GM19239 (cell line): Measurements from ENCODE around the gene SSC5D.
A peak's percentile ranks its signal among the peaks of the same experiment; 100 is the strongest.
"Not testable (repeated sequence)": the region's sequence is repeated elsewhere in the genome, so short reads cannot be mapped to it uniquely, and the experiment has no call there.

Experiments used
- DNase-seq: peaks from one replicate; pipeline ENCODE4 v3.0.0; 2011; ENCODE audit warnings: low spot score; ENCODE audit not compliant: insufficient read length
- FAIRE-seq: peaks from 2 replicates; lab custom pipeline; 2011; peaks lifted over from hg19 to GRCh38; lab: Jason Lieb, UNC

SSC5D gene

DNA sequence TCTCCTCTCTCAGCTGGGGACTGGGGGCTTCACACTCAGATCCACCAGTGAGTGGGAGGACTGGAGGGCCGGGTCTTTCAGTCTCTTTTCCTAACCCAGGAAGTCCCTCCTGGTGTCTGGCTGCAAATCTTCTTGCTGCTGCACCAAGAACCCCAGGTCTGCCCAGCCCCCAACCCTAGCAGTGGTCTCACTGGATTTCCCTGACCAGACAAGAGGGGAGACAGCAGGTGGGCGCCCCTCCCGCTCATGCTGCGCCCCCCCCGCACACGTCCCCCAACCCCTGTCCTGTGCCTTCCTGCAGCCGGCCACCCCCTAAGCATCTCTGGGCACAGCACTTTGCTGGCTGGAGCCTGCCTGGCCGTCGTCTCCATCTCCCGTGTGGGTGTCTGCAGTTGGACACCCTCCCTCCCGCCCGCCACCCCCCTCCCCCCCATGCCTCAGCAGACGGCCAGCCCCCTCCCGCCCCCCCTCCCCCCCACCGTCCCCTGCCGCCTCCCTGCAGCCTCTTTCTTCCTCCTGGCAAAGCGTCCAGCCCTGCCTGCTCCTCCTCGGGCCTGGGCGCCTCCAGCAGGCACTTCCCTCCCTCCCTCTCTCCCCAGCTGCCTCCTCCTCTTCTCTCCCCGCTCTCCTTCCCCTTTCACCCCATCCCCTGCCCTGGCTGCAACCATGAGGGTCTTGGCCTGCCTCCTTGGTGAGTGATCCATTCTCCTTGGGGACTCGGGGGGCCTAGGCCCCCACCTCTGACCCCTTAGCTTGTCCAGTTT, at the start of gene SSC5D:
TSS of gene SSC5D (plus strand) at position 513 of the 764 bp plus-strand sequence. CDS start at position 667, 154 bp downstream.
- FAIRE-seq = no peak

DNA sequence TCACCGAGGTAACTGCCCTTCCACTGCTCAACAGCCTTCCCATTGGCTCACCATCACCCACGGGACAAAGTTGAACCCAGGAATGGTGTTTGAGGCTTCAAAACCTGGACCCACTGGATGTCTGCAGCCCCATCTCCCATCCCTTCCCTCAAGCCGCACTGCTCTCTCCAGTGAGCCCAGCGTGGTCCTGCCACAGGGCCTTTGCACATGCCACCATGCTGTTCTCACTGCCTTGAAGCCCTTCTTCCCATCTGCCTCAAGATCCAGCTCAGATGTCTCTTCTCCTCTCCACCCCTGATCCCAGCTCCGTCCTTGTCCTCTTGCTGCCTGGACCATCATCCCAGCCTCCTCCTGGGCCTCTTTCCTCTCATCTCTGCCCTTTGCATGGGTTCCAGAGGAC, 49.2 kb upstream of the SSC5D start:
- FAIRE-seq = no peak
- no peak for DNase-seq

More for the DNA sequence above, at the start of gene SSC5D:
- DNase-seq = no peak

DNA sequence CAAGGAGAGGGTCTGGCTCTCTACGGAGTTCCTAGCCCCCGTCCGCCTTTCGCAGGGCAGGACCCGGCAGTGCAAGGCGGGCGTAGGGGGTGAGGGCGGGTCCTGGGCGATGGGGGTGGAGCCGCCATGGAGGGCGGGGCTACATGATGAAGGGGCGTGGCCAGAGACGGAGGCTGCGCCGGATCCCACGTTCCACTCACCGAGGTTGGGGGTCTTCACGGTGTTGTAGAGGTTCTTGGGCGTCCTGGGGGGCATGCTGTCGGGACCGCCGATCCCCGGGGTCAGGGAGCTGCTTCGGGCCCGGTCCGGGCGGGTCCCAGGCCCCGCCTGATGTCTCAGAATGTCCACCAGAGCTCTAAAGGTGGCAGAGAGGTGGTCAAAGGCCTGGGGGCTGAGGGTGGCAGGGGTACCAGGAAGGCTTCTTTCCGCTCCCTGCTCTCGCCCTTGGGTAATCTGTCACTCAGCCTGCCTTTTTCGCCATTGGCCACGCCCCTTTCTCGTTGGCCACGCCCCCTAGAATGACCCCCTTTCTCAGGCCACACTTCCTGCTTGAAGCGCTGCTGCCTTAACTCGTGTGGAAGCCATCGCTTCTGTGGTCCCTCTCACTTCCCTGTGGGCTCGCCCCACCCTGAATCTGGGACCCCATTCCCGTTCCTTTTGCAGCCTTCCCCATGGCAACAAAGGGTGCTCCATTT, 47.7 kb upstream of the SSC5D start:
- DNase-seq (peak; percentile 78), FAIRE-seq (no peak)

DNA sequence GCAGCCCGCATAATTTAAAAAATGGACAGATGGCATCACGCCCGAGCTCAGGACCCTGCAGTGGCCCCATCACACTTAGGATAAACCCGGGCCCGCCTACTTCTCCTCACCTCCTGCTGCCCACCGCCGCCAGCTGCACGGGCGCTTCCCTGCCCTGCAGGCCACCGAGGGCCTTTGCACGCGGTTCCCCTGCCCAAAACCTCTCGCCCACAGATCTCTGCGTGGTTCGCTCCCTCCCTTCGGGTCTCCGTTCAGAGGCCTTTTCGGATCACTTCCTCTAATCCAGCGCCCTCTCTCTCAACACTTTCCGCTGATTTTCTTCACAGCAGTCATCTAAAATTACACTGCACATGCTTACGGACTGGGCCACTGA, 46.9 kb upstream of the SSC5D start:
- FAIRE-seq = no peak

DNA sequence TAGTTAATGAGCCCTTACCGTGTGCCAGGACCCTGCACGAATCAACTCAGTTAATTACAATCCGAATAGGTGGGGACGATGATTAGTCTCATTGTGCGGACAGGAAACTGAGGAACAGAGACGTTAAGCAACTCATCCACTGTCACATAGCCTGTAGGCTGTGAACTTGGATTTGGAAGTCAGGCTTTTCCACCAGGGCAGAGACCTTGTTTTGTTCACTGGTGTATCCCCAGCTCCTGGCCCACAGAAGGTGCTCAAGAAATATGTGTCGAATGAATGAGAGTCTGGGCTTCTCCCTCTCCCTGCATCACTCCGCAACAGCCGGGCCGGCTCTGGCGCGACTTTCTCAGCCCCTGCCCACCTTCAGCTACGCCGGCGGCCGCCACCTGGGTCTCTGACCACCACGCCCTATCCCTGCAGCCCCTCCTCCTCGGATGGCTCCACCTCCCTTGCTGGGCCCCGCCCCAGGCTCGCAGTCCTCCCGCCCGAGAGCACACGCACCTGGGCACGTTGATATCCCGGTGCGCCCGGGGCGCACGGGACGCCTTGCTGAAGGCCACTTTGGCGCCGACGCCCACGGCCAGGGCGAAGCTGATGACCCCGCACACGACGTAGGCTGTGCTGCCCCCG, 46.4 kb upstream of the SSC5D start:
- FAIRE-seq = no peak
- DNase-seq = no peak

More for the DNA sequence above, 46.9 kb upstream of the SSC5D start:
- no peak for DNase-seq

DNA sequence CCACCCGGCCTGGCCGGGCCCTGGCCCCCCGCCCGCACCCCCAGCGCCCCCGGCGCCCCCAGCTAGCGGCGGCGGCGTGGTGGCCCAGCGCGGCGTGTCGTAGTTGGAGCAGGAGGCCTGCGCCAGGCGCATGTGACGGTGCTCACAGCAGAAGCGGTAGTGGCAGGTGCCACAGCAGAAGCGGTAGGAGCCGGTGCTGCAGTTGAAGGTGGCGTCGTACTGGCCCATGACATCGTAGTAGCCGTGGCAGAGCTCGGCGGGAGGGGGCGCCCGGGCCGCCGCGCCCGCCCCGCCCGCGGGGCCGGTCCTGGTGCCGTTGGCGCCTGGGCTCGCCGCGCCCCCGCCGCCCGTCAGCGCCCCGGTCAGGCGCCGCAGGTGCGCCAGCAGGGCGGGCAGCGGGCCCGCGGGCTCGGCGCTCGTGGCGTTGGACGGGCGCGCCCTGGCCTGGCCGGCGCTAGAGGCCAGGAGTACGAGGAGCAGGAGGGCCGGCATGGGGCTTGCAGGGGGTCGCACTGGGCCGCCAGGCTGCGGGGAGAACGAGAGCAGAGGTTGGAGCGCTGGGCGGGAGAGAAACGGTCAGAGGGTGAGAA, 45.8 kb upstream of the SSC5D start:
- DNase-seq (no peak), FAIRE-seq (no peak)

GRCh38 chr19:55443045-55443823, 45.0 kb upstream of the SSC5D start, which contains the start of gene SHISA7:
Gene SHISA7 (minus strand): TSS chr19:55443300. CDS start chr19:55442863, 437 bp downstream.
- FAIRE-seq (no peak), DNase-seq (no peak)

DNA sequence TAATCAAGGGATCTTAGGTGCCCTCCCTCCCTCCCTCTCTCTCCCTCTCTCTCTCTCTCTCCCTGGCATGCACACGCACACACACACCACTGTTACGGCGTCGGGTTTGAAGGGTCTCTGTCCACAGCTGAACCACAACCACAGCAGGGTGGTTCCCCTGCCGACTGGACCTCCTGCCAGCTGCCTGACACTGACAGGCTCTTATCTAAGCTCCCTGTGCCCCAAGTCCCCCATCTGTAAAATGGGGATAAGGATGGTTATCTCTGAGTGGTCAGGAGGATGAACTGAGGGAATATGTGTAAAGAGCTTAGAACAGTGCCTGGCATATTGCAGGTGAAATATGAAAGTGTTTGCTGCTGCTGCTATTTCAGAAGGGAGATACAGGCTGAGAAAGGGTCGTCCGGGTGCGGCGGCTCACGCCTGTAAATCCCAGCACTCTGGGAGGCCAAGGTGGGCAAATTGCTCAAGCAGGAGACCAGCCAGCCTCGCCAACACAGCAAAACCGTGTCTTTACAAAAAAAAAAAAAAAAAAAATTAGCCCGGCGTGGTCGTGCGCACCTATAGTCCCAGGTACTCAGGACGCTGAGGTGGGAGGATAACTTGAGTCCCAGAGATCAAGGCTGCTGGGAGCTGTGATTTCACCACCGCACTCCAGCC, 44.3 kb upstream of the SSC5D start:
- FAIRE-seq (no peak), DNase-seq (no peak)

GRCh38 chr19:55444646-55445045, 43.6 kb upstream of the SSC5D start:
- FAIRE-seq (no peak), DNase-seq (no peak)

GRCh38 chr19:55446060-55446459, 42.2 kb upstream of the SSC5D start:
- FAIRE-seq (no peak), DNase-seq (no peak)

DNA sequence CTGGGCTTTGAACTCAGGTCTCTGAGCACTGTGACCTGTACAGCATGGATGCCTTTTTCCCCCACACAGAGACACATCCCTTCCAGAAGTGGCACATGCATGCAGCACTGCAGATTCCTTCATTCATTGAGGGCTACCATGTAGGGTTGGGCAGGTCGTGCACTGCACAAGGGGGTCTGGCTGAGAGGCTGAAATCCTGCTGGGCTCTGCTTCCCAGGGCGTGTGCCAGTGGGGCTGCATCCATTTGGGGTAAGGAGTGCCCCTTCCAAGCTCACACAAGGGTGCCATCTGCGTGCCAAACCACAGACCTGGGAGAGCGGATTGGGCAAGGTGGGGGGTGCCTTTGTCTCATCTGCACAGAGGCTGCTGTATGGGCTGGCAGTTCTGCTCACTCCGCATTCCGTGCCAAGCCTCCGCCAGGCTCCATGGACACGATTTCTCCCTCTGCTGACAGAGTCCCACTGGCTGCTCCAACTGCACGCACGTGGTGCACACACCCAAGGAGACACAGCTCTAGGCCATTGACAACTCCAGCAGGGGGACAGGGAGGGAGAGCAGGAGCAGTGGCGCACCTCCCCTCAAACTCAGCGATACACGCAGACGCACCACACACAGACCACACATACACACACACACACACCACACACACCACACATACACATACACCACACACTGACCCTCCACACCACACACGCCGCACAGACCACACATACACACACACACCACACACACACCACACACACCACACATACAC, 40.6 kb upstream of the SSC5D start:
- DNase-seq = no peak
- FAIRE-seq = no peak

GRCh38 chr19:55448175-55448490, 40.1 kb upstream of the SSC5D start:
- not testable (repeated sequence) for FAIRE-seq, DNase-seq

DNA sequence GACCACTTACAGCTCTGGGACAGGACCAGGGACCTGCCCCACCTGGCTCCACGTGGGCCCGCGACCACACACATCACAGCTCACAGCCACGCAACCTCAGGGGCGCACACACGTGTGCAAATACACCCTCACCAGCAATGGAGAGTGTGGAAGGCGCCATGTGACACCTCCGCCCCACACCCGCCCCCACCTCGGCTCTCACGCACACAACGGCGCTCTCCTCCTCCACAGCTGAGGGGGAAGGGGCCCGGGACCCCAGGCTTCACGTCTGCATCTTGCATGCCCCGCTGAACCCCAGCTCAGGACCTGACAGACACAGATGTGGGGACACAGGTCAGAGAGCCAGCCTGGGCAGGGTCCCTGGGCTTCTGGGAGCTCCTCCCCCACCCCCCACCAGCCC, 38.8 kb upstream of the SSC5D start:
- FAIRE-seq = no peak
- DNase-seq = no peak

DNA sequence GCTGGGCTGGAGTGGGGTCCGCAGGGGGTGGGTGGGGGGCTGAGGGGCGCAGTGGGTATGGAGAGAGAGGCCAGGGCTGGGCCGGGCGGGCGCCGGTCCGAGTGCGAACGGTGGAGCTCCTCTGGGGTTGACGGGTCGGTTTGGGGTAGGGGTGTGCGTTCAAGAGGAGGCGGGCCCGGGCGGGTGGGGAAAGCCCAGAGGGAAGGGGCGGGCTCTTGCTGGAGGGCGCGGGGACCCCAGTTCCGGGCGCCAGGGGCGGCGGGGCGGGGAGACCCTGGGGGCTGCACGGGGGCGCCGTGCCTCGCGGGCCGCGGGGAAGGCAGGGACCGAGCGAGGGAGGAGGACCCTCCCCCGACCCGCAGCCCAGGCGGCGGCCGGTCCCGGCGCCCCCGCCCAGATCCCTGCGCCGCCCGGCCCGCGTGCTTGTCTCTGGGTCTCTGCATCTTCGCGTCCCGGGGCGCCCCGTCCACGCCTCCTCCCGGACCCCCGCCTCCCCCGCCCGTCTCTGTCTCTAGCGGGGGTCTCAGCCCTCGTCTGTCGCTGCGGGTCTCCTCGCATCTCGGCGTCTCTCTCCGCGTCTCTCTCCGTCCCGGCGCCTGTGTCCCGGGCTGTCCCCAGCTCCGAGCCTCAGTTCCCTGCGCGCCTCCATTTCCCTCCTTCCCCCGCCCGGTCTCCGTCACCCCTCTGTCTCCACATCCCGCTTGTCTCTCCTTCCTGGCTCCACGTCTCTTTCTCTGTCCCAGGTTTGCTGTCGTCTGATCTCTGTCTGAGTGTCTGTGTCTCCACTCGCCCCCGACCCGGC, 36.9 kb upstream of the SSC5D start:
- FAIRE-seq = no peak

DNA sequence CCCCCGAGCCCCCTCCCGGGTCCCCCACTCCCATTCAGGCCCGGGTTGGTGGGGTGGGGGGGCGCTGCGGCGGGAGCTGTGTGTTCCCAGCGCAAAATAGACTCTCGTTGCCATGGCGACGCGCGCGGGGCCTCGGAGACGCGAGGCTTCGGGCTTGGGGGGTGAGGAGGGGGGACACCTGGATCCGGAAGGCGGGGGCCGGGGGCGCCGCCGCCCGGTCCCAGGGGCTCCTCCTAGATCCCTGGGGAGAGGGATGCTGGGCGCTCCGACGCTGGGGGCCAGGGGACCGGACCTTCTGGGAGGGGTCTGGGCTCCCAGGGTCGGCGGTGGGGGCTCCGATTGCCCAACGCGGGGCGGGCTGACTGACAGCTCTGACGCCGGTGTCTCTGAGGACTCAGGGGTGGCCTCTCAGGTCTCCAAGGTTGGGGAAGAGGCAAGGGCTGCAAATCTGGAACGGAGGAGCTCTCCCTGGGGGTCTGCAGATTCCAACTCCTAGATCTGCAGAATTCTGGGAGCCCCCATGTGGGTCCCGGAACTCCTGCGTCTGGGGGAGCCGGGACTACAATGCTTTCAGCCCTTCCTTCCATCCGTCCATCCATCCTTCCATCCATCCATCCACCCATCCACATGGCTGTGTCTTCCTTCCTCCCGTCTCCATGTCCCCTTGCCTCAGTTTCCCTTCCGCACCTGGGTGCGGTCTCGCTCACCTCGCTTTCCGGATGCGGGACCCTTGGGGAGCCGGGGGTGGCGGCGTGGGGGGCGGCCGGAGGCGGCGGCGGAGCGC, 36.1 kb upstream of the SSC5D start:
- DNase-seq (no peak), FAIRE-seq (no peak)

More for the DNA sequence above, 36.9 kb upstream of the SSC5D start:
- DNase-seq = no peak

DNA sequence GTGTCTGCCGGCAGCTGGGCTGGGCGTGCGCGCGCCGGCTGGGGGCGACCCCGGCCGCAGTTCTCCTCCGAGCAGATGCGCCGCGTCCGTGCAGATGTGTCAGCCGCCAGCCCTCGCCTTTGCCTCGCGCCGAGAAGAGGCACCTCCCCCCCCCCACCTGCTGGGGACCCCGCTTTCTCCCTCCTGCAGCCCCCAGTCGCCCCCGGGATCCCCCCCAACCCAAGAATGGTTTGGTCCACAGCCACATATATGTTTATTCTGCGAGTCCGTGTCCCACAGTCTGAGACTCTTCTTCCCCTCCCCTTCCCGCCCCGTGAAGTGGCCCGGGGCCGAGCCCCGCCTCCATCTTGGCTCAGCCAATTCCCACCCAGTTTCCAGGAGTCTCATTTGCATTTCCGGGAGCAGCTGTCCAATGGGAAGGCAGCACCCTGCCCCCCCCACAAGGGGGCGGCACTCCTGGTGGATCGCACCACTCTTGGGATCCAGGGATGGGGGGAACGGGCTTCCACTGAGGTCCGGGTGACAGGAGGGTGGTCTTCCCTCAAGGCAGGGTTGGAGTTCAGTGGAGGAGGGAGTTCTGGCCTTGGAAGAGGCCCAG, 35.4 kb upstream of the SSC5D start:
- FAIRE-seq = no peak

More for the DNA sequence above, 35.4 kb upstream of the SSC5D start:
- no peak for DNase-seq
